Hepatocyte (in vitro differentiated cells): ENCODE data around the gene DMWD. TPM values are rescaled to one million over a fixed set of nuclear protein-coding genes. Genes with fewer than 3 reads are reported as not detected.

Experiments
- DNase-seq: peaks from one replicate; pipeline ENCODE4 v3.0.0-alpha.2; 2016; ENCODE audit warnings: low spot score
- H2AFZ ChIP-seq: fragments of 200-600 bp; sonication (generic); 2 replicates; pipeline ENCODE4 v1.6.0; 2016; ENCODE audit warnings: antibody characterized with exemption, mild to moderate bottlenecking
- H3K27ac ChIP-seq: fragments of 200-600 bp; sonication (generic); 2 replicates; pipeline ENCODE4 v1.5.1; 2016; ENCODE audit warnings: mild to moderate bottlenecking
- H3K27me3 ChIP-seq: fragments of 200-600 bp; sonication (generic); 2 replicates; pipeline ENCODE4 v1.6.1; 2016
- H3K36me3 ChIP-seq: fragments of 200-600 bp; sonication (generic); replicated peaks from 2 replicates; pipeline ENCODE4 v1.5.1; 2016; ENCODE audit warnings: low read depth; ENCODE audit not compliant: insufficient read depth
- H3K4me1 ChIP-seq: fragments of 200-600 bp; sonication (generic); 2 replicates; pipeline ENCODE4 v1.5.1; 2016; ENCODE audit warnings: mild to moderate bottlenecking, moderate library complexity; ENCODE audit not compliant: insufficient read depth
- H3K4me2 ChIP-seq: fragments of 200-600 bp; sonication (generic); 2 replicates; pipeline ENCODE4 v1.6.0; 2016
- H3K4me3 ChIP-seq: fragments of 200-600 bp; sonication (generic); 2 replicates; pipeline ENCODE4 v1.5.1; 2016; ENCODE audit warnings: mild to moderate bottlenecking
- H3K79me2 ChIP-seq: fragments of 200-600 bp; sonication (generic); 2 replicates; pipeline ENCODE4 v1.6.0; 2017; ENCODE audit warnings: mild to moderate bottlenecking
- H3K9me2 ChIP-seq: fragments of 200-600 bp; sonication (generic); replicated peaks from 2 replicates; pipeline ENCODE4 v1.6.0; 2017; ENCODE audit warnings: mild to moderate bottlenecking; ENCODE audit not compliant: insufficient read depth
- H3K9me3 ChIP-seq: fragments of 200-600 bp; sonication (generic); 2 replicates; pipeline ENCODE4 v1.5.1; 2016; ENCODE audit warnings: low read depth, mild to moderate bottlenecking
- H4K20me1 ChIP-seq: fragments of 200-600 bp; sonication (generic); 2 replicates; pipeline ENCODE4 v1.6.0; 2016; ENCODE audit warnings: mild to moderate bottlenecking; ENCODE audit not compliant: insufficient read depth, poor library complexity, severe bottlenecking
- EZH2 ChIP-seq: fragments of 200-600 bp; sonication (generic); IDR thresholded peaks from 2 replicates; pipeline ENCODE4 v1.6.1; 2016; ENCODE audit warnings: antibody characterized with exemption, mild to moderate bottlenecking, borderline replicate concordance
- EZH2phosphoT487 ChIP-seq: fragments of 200-600 bp; sonication (generic); IDR thresholded peaks from one replicate; pipeline ENCODE4 v1.6.1; 2018; ENCODE audit warnings: antibody characterized with exemption, mild to moderate bottlenecking, low read depth, moderate library complexity; ENCODE audit not compliant: unreplicated experiment, severe bottlenecking
- WGBS: methylation state at CpG from one replicate; pipeline ENCODE4 v1.1.6; 2016; ENCODE audit warnings: low lambda C conversion rate; ENCODE audit errors: missing lambda C conversion rate; 5-methylcytosine and 5-hydroxymethylcytosine counted together
- polyA plus RNA-seq: library from polyadenylated mRNA; unstranded; fragments of >200 nt; fragmentation: Nextera tagmentation; extraction: Ambion mirVana; gene quantifications from 2 replicates; pipeline ENCODE4 v1.2.1, GENCODE V29; 2016
- total RNA-seq: library from RNA; depleted of rRNA; stranded (reverse); fragments of >200 nt; gene quantifications from 2 replicates; pipeline ENCODE4 v1.2.3, GENCODE V29; 2014
- TF ChIP-seq, protein P1 (sequence below): fragments of 200-600 bp; sonication (generic); IDR thresholded peaks from 2 replicates; pipeline ENCODE4 v1.5.1; 2016; ENCODE audit warnings: antibody characterized with exemption, mild to moderate bottlenecking; ENCODE audit not compliant: poor library complexity

DMWD gene
- total and polyA plus RNA-seq, 2 experiments from 2014 or later: 23.7 to 70.1 TPM

DNA sequence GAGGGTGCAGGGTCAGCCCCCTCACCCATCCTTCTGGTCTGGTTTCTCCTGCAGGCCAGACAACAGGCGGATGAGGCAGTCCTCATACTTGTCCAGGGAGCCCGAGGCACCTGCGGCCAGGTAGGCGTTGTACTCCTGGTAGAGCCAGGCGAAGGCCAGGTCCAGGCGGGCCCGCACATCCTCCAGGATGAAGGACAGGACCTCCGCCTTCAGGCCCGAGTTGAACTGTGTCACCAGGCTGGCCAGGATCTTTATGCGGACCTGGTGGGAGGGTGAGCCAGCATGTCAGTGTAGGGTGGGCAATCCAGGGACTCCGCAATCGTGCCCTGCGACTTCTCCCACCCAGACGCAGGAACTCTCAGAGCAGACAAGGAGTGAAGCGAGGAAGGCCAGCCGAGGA, 36.3 kb upstream of the DMWD start:
- Histone ChIP-seq H4K20me1 (no peaks in the 10 kb centered on the region), H3K27ac (no peak overlapping the region), H3K9me2 (no peaks in the 10 kb centered on the region), H3K36me3 (no peaks in the 10 kb centered on the region), H3K4me1 (no peaks in the 10 kb centered on the region), H3K4me2 (no peak overlapping the region), H3K9me3 (no peaks in the 10 kb centered on the region), H3K4me3 (no peak overlapping the region), H3K79me2 (no peaks in the 10 kb centered on the region), H2AFZ (no peak overlapping the region), H3K27me3 (no peaks in the 10 kb centered on the region)
- no peak for DNase-seq
- 96% methylated on average over 16 of the region's 16 CpGs for WGBS
- TF ChIP-seq, protein P1, sequence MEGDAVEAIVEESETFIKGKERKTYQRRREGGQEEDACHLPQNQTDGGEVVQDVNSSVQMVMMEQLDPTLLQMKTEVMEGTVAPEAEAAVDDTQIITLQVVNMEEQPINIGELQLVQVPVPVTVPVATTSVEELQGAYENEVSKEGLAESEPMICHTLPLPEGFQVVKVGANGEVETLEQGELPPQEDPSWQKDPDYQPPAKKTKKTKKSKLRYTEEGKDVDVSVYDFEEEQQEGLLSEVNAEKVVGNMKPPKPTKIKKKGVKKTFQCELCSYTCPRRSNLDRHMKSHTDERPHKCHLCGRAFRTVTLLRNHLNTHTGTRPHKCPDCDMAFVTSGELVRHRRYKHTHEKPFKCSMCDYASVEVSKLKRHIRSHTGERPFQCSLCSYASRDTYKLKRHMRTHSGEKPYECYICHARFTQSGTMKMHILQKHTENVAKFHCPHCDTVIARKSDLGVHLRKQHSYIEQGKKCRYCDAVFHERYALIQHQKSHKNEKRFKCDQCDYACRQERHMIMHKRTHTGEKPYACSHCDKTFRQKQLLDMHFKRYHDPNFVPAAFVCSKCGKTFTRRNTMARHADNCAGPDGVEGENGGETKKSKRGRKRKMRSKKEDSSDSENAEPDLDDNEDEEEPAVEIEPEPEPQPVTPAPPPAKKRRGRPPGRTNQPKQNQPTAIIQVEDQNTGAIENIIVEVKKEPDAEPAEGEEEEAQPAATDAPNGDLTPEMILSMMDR: no peak
- TF ChIP-seq EZH2: no peak
- TF ChIP-seq EZH2phosphoT487: no peak

DNA sequence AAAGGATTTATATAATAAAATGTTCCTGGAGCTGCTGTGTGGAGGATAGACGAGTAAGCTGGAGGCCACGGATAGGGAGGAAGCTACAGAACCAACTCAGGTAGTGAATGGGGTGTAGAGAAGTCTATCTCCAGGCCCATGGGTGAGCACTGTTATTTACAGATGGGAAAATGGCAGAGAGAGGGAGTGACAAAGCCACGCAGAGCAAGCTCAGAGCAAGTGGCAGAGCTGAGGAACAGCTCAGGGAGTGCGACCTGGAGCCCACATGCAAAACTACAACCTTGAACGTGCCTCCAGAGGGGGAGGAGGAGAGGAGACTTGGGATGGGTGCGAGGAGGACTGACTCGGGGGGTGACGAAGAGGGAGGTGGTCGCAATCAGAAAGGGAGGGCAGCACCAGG, 35.9 kb upstream of the DMWD start:
- no peak overlapping the region for H3K4me2 ChIP-seq
- no peaks in the 10 kb centered on the region for H4K20me1 ChIP-seq
- no peak overlapping the region for H2AFZ ChIP-seq
- TF ChIP-seq EZH2: no peak
- no peak for TF ChIP-seq EZH2phosphoT487
- TF ChIP-seq, protein P1: no peak
- 94% methylated on average over 9 of the region's 9 CpGs for WGBS
- no peaks in the 10 kb centered on the region for H3K36me3 ChIP-seq
- DNase-seq: no peak
- no peaks in the 10 kb centered on the region for H3K79me2 ChIP-seq
- H3K4me1 ChIP-seq: no peaks in the 10 kb centered on the region
- H3K9me2 ChIP-seq: no peaks in the 10 kb centered on the region
- no peaks in the 10 kb centered on the region for H3K27me3 ChIP-seq
- H3K27ac ChIP-seq: no peak overlapping the region
- H3K9me3 ChIP-seq: no peaks in the 10 kb centered on the region
- no peak overlapping the region for H3K4me3 ChIP-seq

DNA sequence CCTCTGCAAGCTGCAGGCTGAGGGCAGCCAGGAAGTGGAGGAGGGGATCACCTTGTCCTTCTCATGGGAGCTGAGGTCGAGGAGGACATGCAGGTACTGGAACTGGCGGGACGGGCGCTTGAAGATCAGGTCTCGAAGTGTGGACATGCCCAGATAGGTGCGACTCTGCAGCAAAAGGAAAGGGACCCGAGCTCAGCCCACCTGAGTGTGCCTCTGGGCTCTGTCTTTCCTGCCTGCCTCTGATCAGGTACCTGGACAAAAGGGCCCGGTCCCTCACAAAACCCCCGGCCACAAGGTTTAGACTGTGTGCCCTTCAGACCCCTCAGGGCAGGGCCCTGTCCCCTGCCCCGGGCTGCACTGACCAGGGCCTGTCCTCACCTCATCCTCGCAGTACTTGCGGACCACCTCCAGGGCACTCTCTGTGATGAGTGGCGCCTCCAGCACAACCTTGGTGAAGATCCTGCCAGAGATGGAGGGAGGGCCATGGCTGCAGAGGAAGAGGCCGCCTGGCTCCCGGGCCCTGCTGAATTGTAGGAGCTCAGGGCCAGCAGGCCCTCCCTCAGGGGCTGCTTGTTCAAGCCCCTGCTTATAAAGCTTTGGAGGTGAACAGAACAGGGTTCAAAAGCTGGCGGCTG, 34.9 kb upstream of the DMWD start:
- TF ChIP-seq, protein P1: no peak
- TF ChIP-seq EZH2phosphoT487 (no peak), EZH2 (no peak)
- no peak overlapping the region for H2AFZ ChIP-seq
- H4K20me1 ChIP-seq: no peaks in the 10 kb centered on the region
- H3K4me1 ChIP-seq: no peaks in the 10 kb centered on the region
- no peaks in the 10 kb centered on the region for H3K9me3 ChIP-seq
- no peak for DNase-seq
- no peak overlapping the region for H3K4me2 ChIP-seq
- H3K4me3 ChIP-seq: no peak overlapping the region
- no peak overlapping the region for H3K27ac ChIP-seq
- no peaks in the 10 kb centered on the region for H3K79me2 ChIP-seq
- no peaks in the 10 kb centered on the region for H3K36me3 ChIP-seq
- WGBS: 94% methylated on average over 16 of the region's 16 CpGs
- no peaks in the 10 kb centered on the region for H3K9me2 ChIP-seq
- no peaks in the 10 kb centered on the region for H3K27me3 ChIP-seq
